Body of pancreas (tissue), 4 donors: ENCODE measurements around the gene GRB10. TPM values are rescaled to one million over a fixed set of nuclear protein-coding genes. Genes with fewer than 3 reads are reported as not detected.

ENCODE experiments used
- ATAC-seq: fragments of 150-250 bp; one replicate; pipeline ENCODE4 v1.9.1; 2016
- DNase-seq, 4 donors: peaks; one replicate each; pipeline ENCODE4 v3.0.0-alpha.2; 2019
- H3K27ac ChIP-seq, 4 donors: fragments of 200-600 bp; sonication (generic); 1 replicate in 3 of 4; 2 replicates in 1 of 4; pipeline versions ENCODE4 v1.5.1 to v1.6.1; 2016 to 2019; ENCODE audit warnings: mild to moderate bottlenecking in 1 of 4, mixed read lengths in 1 of 4, moderate library complexity in 1 of 4
- H3K27me3 ChIP-seq, 2 donors: fragments of 200-600 bp; sonication (generic); one replicate each; pipeline ENCODE4 v1.6.0; 2016; ENCODE audit warnings: mild to moderate bottlenecking in 1 of 2
- H3K36me3 ChIP-seq, 2 donors: fragments of 200-600 bp; sonication (generic); replicated peaks in 1 of 2; 2 replicates each; pipeline ENCODE4 v1.5.1; 2016; ENCODE audit warnings: low read depth in 2 of 2; ENCODE audit not compliant: insufficient read depth in 1 of 2
- H3K4me1 ChIP-seq: fragments of 200-600 bp; sonication (generic); one replicate; pipeline ENCODE4 v1.6.0; 2016
- H3K4me3 ChIP-seq, 2 donors: fragments of 200-600 bp; sonication (generic); 1 replicate in 1 of 2; 2 replicates in 1 of 2; pipeline ENCODE4 v1.5.1; 2016 to 2019
- H3K9me3 ChIP-seq, 3 donors: fragments of 200-600 bp; sonication (generic); 1 replicate in 2 of 3; 2 replicates in 1 of 3; pipeline ENCODE4 v1.5.1; 2016
- POLR2A ChIP-seq, 3 donors: fragments of 450-650 bp; IDR thresholded peaks; one replicate each; pipeline ENCODE4 v1.6.1; 2016; ENCODE audit warnings: antibody characterized with exemption in 3 of 3, mild to moderate bottlenecking in 2 of 3
- WGBS, 2 donors: methylation state at CpG; one replicate each; pipeline ENCODE4 v1.1.5; 2017; 5-methylcytosine and 5-hydroxymethylcytosine counted together
- intact Hi-C: fragments of 100-400 bp; cut with DNase I; formaldehyde crosslinking; loops from one replicate; pipeline ENCODE4 v1.15.1; 2023
- total RNA-seq, 2 donors: library from RNA; depleted of rRNA; stranded (reverse); fragments of >200 nt; gene quantifications; one replicate each; pipeline ENCODE4 v1.1.0, GENCODE V29; 2016
- TF ChIP-seq, protein P1 (sequence below), 7 experiments: fragments of 450-650 bp in 4 of 7; fragments of 200-600 bp in 3 of 7; sonication (generic) in 3 of 7; IDR thresholded peaks; one replicate each; pipeline ENCODE4 v1.5.1; 2016 to 2019; ENCODE audit warnings: antibody characterized with exemption in 7 of 7

The GRB10 gene
- total RNA-seq, 2 donors from 2014 or later: 130 to 229 TPM

DNA sequence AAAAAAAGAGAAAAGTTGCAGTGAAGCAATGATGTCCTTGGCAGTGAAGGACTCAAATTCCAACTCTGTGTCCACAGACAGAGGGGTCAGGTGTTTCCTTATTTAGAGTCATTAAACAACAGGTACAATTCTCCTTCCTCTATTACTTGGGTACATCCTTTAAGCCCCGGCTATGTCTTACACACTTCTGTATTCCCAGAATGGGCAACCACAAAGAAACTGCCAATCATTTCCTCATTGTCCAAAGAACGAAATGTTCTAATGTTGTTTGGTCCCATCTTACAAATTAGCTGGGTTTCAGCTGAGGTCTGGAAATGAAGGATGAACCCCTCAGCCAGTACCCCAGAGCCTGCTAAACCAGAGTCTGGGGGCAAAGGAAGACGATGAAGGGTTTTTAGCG, 59.5 kb downstream of the GRB10 start:
- WGBS, 2 donors: 81 to 89% methylated on average over 4 of the region's 4 CpGs
- Histone ChIP-seq H3K4me3 (no peak overlapping the region), H3K36me3 (no peaks in the 10 kb centered on the region), H3K4me1 (peaks cover 94% of the 10 kb centered on the region), H3K27me3 (no peaks in the 10 kb centered on the region), H3K27ac (peak overlapping the region in 2 of 4 donors; percentile 20 to 44), H3K9me3 (no peaks in the 10 kb centered on the region)
- intact Hi-C loops: no loop called here
- TF ChIP-seq, protein P1, sequence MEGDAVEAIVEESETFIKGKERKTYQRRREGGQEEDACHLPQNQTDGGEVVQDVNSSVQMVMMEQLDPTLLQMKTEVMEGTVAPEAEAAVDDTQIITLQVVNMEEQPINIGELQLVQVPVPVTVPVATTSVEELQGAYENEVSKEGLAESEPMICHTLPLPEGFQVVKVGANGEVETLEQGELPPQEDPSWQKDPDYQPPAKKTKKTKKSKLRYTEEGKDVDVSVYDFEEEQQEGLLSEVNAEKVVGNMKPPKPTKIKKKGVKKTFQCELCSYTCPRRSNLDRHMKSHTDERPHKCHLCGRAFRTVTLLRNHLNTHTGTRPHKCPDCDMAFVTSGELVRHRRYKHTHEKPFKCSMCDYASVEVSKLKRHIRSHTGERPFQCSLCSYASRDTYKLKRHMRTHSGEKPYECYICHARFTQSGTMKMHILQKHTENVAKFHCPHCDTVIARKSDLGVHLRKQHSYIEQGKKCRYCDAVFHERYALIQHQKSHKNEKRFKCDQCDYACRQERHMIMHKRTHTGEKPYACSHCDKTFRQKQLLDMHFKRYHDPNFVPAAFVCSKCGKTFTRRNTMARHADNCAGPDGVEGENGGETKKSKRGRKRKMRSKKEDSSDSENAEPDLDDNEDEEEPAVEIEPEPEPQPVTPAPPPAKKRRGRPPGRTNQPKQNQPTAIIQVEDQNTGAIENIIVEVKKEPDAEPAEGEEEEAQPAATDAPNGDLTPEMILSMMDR (IDR thresholded peaks at IDR 0.05): no peak
- TF ChIP-seq POLR2A (IDR thresholded peaks at IDR 0.05): no peak
- ATAC-seq (no peak), DNase-seq (no peak)

- H3K27me3 ChIP-seq: no peaks in the 10 kb centered on the region
- intact Hi-C loops: no loop called here
- H3K9me3 ChIP-seq: no peaks in the 10 kb centered on the region
- peak overlapping the region in 3 of 4 donors; percentile 8 to 34 (median 14) for H3K27ac ChIP-seq
- WGBS, 2 donors: 47 to 57% methylated on average over 9 to 10 of the region's 10 CpGs
- peaks cover 88% of the 10 kb centered on the region for H3K4me1 ChIP-seq
- no peak overlapping the region for H3K4me3 ChIP-seq
- TF ChIP-seq, protein P1 (IDR thresholded peaks at IDR 0.05): no peak
- TF ChIP-seq POLR2A (IDR thresholded peaks at IDR 0.05): no peak
- peak; percentile 43 to 68 (median 56) for DNase-seq
- ATAC-seq: peak; percentile 20
- H3K36me3 ChIP-seq: no peaks in the 10 kb centered on the region
Measured at GRCh38 chr7:50721661-50722259, 60.9 kb downstream of the GRB10 start.

DNA sequence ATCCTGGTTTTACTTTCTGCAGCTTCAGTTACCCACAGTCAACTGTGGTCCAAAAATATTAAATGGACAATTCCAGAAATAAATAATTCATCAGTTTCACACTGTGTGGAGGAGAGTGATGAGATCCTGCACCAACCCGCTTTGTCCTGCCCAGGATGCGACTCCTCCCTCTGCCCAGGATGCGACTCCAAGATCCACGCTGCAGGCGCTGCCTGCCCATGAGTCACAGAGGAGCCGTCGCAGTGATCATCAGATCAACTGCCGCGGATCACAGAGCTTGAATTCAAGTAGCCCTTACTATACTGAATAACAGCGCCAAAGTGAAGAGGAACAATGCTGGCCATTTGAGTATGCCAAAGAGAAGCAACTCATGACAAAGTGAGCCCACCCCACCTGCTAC, 61.5 kb downstream of the GRB10 start:
- ATAC-seq: no peak
- H3K4me1 ChIP-seq: peaks cover 91% of the 10 kb centered on the region
- 64 to 85% methylated on average over 9 to 10 of the region's 10 CpGs for WGBS, 2 donors
- no peak for TF ChIP-seq POLR2A (IDR thresholded peaks at IDR 0.05)
- TF ChIP-seq, protein P1 (IDR thresholded peaks at IDR 0.05): no peak
- H3K36me3 ChIP-seq: no peaks in the 10 kb centered on the region
- intact Hi-C loops: no loop called here
- peak overlapping the region in 1 of 4 donors; percentile 34 for H3K27ac ChIP-seq
- peak in 1 of 4 donors; percentile 50 for DNase-seq
- H3K4me3 ChIP-seq: no peak overlapping the region
- H3K27me3 ChIP-seq: no peaks in the 10 kb centered on the region
- H3K9me3 ChIP-seq: no peaks in the 10 kb centered on the region

GRCh38 chr7:50720295-50720694, 62.4 kb downstream of the GRB10 start:
- no peak for TF ChIP-seq POLR2A (IDR thresholded peaks at IDR 0.05)
- TF ChIP-seq, protein P1 (IDR thresholded peaks at IDR 0.05): no peak

DNA sequence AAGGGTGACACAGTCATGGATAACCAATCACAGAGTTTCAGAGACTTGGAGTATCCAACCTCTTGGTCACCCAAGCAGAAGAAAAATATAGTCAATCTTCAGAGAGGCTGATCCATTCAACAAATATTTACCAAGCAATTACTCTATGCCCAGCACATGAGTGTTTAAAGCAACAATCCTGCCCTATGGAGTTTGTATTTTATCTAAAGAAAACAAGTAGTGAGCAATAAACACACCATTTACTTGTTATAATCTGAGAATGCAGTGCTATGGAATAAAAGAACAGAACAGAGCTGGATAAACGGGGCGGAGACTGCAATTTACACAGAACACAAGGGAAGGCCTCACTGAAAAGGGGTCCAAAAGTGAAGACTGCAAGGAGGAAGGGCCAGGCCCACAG, 63.8 kb downstream of the GRB10 start:
- intact Hi-C loops: no loop called here
- H3K4me1 ChIP-seq: peaks cover 93% of the 10 kb centered on the region
- ATAC-seq: no peak
- no peak for DNase-seq
- H3K9me3 ChIP-seq: no peaks in the 10 kb centered on the region
- peak overlapping the region; percentile 4 to 23 (median 18) for H3K27ac ChIP-seq
- H3K36me3 ChIP-seq: no peaks in the 10 kb centered on the region
- no peaks in the 10 kb centered on the region for H3K27me3 ChIP-seq
- WGBS, 2 donors: 31 to 38% methylated on average over 2 of the region's 2 CpGs
- no peak overlapping the region for H3K4me3 ChIP-seq
- TF ChIP-seq, protein P1 (IDR thresholded peaks at IDR 0.05): no peak
- no peak for TF ChIP-seq POLR2A (IDR thresholded peaks at IDR 0.05)

More at GRCh38 chr7:50720295-50720694, 62.4 kb downstream of the GRB10 start:
- Histone ChIP-seq H3K9me3 (no peaks in the 10 kb centered on the region), H3K4me1 (peaks cover 91% of the 10 kb centered on the region), H3K27ac (peak overlapping the region in 1 of 4 donors; percentile 1), H3K27me3 (no peaks in the 10 kb centered on the region), H3K4me3 (no peak overlapping the region), H3K36me3 (no peaks in the 10 kb centered on the region)
- DNase-seq (no peak), ATAC-seq (no peak)
- intact Hi-C loops: no loop called here
- 45 to 52% methylated on average over 7 of the region's 7 CpGs for WGBS, 2 donors
